ENCODE results near the gene AOPEP. TPM values are rescaled to one million over a fixed set of nuclear protein-coding genes. Genes with fewer than 3 reads are reported as not detected.
"Not testable (repeated sequence)": the region's sequence is repeated elsewhere in the genome, so short reads cannot be mapped to it uniquely, and the experiment has no call there.

AOPEP gene
- total RNA-seq, 1 experiment from 2014 or later: 14.4 TPM

DNA sequence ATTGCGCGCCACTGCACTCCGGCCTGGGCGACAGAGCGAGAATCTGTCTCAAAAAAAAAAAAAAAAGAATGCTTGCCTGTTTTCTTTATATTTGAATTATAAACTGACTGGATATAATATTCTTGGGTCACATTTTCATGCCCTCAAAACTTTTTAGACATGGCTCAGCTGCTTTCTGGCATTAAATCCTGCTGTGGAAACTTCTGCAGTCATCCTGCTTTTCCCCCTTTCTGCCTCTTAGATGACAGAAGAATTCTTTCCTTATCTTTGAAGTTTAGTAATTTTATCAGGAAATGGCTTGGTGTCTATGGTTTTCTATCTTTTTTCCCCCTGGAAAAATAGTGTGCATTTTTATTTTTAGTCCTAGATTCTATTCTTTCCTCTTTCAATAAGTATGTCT is 234.5 kb downstream of the AOPEP start (continued):
- TF ChIP-seq ZNF317 (CRISPR knock-in tag; IDR thresholded peaks at IDR 0.05; ENCODE audit: borderline replicate concordance, low read depth) (no peak), ELF4 (CRISPR knock-in tag; IDR thresholded peaks at IDR 0.05; ENCODE audit: low read depth) (no peak), OVOL2 (CRISPR knock-in tag; IDR thresholded peaks at IDR 0.05; ENCODE audit: borderline replicate concordance) (no peak), PRRX2 (CRISPR knock-in tag; IDR thresholded peaks at IDR 0.05) (no peak), HMGA2 (CRISPR knock-in tag; IDR thresholded peaks at IDR 0.05) (no peak)
- TF ChIP-seq, protein P1, sequence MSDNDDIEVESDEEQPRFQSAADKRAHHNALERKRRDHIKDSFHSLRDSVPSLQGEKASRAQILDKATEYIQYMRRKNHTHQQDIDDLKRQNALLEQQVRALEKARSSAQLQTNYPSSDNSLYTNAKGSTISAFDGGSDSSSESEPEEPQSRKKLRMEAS (CRISPR knock-in tag; IDR thresholded peaks at IDR 0.05): no peak
- TF ChIP-seq, protein P2, sequence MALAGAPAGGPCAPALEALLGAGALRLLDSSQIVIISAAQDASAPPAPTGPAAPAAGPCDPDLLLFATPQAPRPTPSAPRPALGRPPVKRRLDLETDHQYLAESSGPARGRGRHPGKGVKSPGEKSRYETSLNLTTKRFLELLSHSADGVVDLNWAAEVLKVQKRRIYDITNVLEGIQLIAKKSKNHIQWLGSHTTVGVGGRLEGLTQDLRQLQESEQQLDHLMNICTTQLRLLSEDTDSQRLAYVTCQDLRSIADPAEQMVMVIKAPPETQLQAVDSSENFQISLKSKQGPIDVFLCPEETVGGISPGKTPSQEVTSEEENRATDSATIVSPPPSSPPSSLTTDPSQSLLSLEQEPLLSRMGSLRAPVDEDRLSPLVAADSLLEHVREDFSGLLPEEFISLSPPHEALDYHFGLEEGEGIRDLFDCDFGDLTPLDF (CRISPR knock-in tag; IDR thresholded peaks at IDR 0.05): no peak
- TF ChIP-seq, protein P3, sequence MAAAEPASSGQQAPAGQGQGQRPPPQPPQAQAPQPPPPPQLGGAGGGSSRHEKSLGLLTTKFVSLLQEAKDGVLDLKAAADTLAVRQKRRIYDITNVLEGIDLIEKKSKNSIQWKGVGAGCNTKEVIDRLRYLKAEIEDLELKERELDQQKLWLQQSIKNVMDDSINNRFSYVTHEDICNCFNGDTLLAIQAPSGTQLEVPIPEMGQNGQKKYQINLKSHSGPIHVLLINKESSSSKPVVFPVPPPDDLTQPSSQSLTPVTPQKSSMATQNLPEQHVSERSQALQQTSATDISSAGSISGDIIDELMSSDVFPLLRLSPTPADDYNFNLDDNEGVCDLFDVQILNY (CRISPR knock-in tag; IDR thresholded peaks at IDR 0.05): no peak

DNA sequence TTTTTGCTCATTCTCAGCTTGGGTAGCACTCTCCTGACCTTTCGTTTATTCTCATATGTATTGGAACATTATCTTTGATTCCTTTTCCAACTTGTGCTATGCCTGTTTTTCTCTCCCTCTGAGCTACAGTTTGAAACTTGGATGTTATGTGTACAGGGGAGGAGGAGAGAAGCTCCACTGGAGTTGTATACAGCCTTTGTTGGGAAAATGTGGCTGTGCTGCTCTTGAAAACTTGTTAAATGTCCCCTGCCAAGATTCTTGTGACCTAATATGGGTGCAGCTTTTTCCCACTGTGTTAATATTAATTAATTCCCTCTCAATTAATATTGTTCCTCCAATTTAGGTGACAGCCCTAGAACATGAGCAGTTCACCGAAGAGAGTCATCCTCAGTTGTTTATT is 235.4 kb downstream of the AOPEP start:
- Mint-ChIP-seq H3K27ac (no peak overlapping the region), H3K4me3 (no peak overlapping the region), H3K27me3 (ENCODE audit: low read depth) (no peaks in the 10 kb centered on the region; the same call in 1 of the 2 replicates), H3K9me3 (peaks cover 4% of the 10 kb centered on the region; the same call in 1 of the 2 replicates), H3K4me1 (no peaks in the 10 kb centered on the region), H3K36me3 (no peaks in the 10 kb centered on the region; the same call in 1 of the 2 replicates)
- ChIA-PET CTCF (interaction anchor here (0.6 kb wide), 1 partner anchor 19 kb away, joined by 3 read pairs; no protein-coding TSS in a partner anchor), POLR2A (no interaction called here)
- ATAC-seq (no peak), DNase-seq (ENCODE audit: low spot score) (no peak)
- TF ChIP-seq IRF2 (CRISPR knock-in tag; IDR thresholded peaks at IDR 0.05; ENCODE audit: borderline replicate concordance, low read depth) (no peak), FOXP1 (CRISPR knock-in tag; IDR thresholded peaks at IDR 0.05; ENCODE audit: borderline replicate concordance) (no peak), ZNF263 (CRISPR knock-in tag; IDR thresholded peaks at IDR 0.05; ENCODE audit: low read depth) (no peak)

DNA sequence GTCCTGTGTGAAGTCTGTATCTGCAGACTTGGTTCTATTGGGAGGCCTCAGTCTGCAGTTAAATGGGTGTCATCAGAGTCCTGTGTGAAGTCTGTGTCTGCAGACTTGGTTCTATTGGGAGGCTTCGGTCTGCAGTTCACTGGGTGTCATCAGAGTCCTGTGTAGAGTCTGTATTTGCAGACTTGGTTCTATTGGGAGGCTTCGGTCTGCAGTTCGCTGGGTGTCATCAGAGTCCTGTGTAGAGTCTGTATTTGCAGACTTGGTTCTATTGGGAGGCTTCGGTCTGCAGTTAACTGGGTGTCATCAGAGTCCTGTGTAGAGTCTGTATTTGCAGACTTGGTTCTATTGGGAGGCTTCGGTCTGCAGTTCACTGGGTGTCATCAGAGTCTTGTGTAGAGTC is 239.1 kb downstream of the AOPEP start:
- H3K27ac Mint-ChIP-seq; H3K9me3 Mint-ChIP-seq; H3K27me3 Mint-ChIP-seq (ENCODE audit: low read depth); POLR2A ChIA-PET; ATAC-seq; DNase-seq (ENCODE audit: low spot score); CTCF ChIA-PET; H3K4me1 Mint-ChIP-seq; H3K36me3 Mint-ChIP-seq; H3K4me3 Mint-ChIP-seq: not testable (repeated sequence)

DNA sequence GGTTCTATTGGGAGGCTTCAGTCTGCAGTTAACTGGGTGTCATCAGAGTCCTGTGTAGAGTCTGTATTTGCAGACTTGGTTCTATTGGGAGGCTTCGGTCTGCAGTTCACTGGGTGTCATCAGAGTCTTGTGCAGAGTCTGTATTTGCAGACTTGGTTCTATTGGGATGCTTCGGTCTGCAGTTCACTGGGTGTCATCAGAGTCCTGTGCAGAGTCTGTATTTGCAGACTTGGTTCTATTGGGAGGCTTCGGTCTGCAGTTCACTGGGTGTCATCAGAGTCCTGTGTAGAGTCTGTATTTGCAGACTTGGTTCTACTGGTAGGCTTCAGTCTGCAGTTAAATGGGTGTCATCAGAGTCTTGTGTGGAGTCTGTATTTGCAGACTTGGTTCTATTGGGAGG is 239.5 kb downstream of the AOPEP start:
- H3K4me3 Mint-ChIP-seq; H3K4me1 Mint-ChIP-seq; H3K27me3 Mint-ChIP-seq (ENCODE audit: low read depth); H3K9me3 Mint-ChIP-seq; ATAC-seq; DNase-seq (ENCODE audit: low spot score); H3K27ac Mint-ChIP-seq; POLR2A ChIA-PET; H3K36me3 Mint-ChIP-seq; CTCF ChIA-PET: not testable (repeated sequence)

DNA sequence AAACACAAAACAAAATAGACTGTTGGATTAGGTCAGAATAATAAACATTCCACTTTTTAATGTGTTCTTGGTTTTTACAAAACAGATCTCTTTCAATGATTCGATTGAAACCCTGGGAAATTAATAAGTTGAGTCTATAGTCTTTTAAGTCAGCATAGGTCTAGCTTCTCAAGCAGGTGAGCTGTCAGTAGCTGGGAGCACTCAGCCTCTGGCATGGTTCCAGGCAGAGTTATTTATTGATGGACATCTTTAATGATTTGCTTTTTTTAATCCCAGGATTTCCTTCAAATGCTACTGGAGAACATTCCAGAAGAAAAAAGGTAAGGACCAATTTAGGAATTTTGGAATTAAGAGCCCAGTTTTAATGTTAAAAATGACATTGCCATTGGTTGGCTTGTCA is 241.0 kb downstream of the AOPEP start:
- H3K4me3 Mint-ChIP-seq: no peak overlapping the region
- ChIA-PET POLR2A (no interaction called here), CTCF (no interaction called here)
- ATAC-seq: no peak
- TF ChIP-seq HMGA2 (CRISPR knock-in tag; IDR thresholded peaks at IDR 0.05) (no peak), FOXK1 (CRISPR knock-in tag; IDR thresholded peaks at IDR 0.05) (no peak), ETV6 (CRISPR knock-in tag; IDR thresholded peaks at IDR 0.05) (no peak), TEAD4 (CRISPR knock-in tag; IDR thresholded peaks at IDR 0.05) (no peak)
- TF ChIP-seq, protein P4, sequence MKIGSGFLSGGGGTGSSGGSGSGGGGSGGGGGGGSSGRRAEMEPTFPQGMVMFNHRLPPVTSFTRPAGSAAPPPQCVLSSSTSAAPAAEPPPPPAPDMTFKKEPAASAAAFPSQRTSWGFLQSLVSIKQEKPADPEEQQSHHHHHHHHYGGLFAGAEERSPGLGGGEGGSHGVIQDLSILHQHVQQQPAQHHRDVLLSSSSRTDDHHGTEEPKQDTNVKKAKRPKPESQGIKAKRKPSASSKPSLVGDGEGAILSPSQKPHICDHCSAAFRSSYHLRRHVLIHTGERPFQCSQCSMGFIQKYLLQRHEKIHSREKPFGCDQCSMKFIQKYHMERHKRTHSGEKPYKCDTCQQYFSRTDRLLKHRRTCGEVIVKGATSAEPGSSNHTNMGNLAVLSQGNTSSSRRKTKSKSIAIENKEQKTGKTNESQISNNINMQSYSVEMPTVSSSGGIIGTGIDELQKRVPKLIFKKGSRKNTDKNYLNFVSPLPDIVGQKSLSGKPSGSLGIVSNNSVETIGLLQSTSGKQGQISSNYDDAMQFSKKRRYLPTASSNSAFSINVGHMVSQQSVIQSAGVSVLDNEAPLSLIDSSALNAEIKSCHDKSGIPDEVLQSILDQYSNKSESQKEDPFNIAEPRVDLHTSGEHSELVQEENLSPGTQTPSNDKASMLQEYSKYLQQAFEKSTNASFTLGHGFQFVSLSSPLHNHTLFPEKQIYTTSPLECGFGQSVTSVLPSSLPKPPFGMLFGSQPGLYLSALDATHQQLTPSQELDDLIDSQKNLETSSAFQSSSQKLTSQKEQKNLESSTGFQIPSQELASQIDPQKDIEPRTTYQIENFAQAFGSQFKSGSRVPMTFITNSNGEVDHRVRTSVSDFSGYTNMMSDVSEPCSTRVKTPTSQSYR (CRISPR knock-in tag; IDR thresholded peaks at IDR 0.05): no peak
- H3K4me1 Mint-ChIP-seq: peaks cover 13% of the 10 kb centered on the region
- H3K27me3 Mint-ChIP-seq (ENCODE audit: low read depth): no peaks in the 10 kb centered on the region
- H3K36me3 Mint-ChIP-seq: no peaks in the 10 kb centered on the region
- DNase-seq (ENCODE audit: low spot score): no peak
- H3K9me3 Mint-ChIP-seq: no peaks in the 10 kb centered on the region
- no peak overlapping the region for H3K27ac Mint-ChIP-seq

All from WTC11 (cell line).